Ecto neural progenitor cell (in vitro differentiated cells): ENCODE data around the gene C5orf22.

Experiments
- DNase-seq: peaks from one replicate; pipeline ENCODE4 v3.0.0-alpha.2; 2018; ENCODE audit warnings: low spot score

The C5orf22 gene

DNA sequence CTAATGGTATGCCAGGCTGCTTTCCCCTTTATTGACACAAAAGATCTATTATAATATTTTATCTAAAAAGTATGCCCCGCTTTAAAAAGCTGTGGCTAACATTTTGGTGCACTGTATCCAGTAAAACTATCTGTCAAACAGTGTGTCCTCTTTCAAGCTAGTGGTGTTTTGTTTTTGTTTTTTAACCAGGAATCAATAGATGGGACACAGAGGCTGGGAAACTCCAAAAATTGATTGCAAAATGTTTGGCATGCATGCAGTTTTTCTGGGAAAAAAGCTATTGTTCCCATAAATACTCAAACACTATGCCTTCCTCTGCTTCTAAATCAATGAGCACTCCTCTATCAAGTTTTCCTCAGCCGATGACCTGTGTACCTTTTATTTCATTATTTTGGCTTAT lies 72.5 kb downstream of the C5orf22 start:
- DNase-seq: no peak
